H1 (cell line): ENCODE measurements around the gene KLHL5. TPM values are rescaled to one million over a fixed set of nuclear protein-coding genes. Genes with fewer than 3 reads are reported as not detected.

Experiments used
- CTCF ChIA-PET: fragments of 300-600 bp; sonication (Branson Sonifier 250); formaldehyde crosslinking; loops from one replicate; lab custom pipeline; 2021; ENCODE audit not compliant: partially characterized antibody; lab: Charles Lee
- POLR2A ChIA-PET: fragments of 300-600 bp; sonication (Branson Sonifier 250); formaldehyde crosslinking; loops from one replicate; lab custom pipeline; 2021; ENCODE audit warnings: inconsistent platforms; ENCODE audit not compliant: partially characterized antibody; lab: Charles Lee
- DNase-seq, 2 experiments: peaks; one replicate each; pipeline versions ENCODE4 v3.0.0 to v3.0.0-alpha.2; 2010 to 2022; ENCODE audit warnings: low spot score in 2 of 2, low read depth in 1 of 2, mixed read lengths in 1 of 2
- FAIRE-seq: peaks from 2 replicates; lab custom pipeline; 2011; peaks lifted over from hg19 to GRCh38; lab: Jason Lieb, UNC
- H2AFZ ChIP-seq: 2 replicates; pipeline ENCODE4 v1.8.1; 2012; ENCODE audit warnings: low read length, inconsistent platforms
- H2AK5ac ChIP-seq: 2 replicates; pipeline ENCODE4 v1.6.1; 2013; ENCODE audit warnings: low read depth, low read length
- H2BK120ac ChIP-seq: replicated peaks from 2 replicates; pipeline ENCODE3; 2013; ENCODE audit warnings: low read depth, low read length, inconsistent platforms
- H2BK12ac ChIP-seq: 2 replicates; pipeline ENCODE4 v1.6.1; 2013; ENCODE audit warnings: low read depth, low read length
- H2BK15ac ChIP-seq: 2 replicates; pipeline ENCODE4 v1.6.1; 2013; ENCODE audit warnings: low read length
- H2BK20ac ChIP-seq: 2 replicates; pipeline ENCODE4 v1.6.1; 2013; ENCODE audit warnings: low read length
- H2BK5ac ChIP-seq: 2 replicates; pipeline ENCODE4 v1.6.1; 2013; ENCODE audit warnings: low read depth, low read length
- H3K14ac ChIP-seq: 2 replicates; pipeline ENCODE4 v1.6.1; 2013; ENCODE audit warnings: inconsistent platforms; ENCODE audit not compliant: insufficient read length
- H3K18ac ChIP-seq: 2 replicates; pipeline ENCODE4 v1.6.1; 2013; ENCODE audit warnings: low read length; ENCODE audit errors: extremely low read depth
- H3K23ac ChIP-seq: 2 replicates; pipeline ENCODE4 v1.6.1; 2013; ENCODE audit warnings: inconsistent platforms; ENCODE audit not compliant: insufficient read length
- H3K23me2 ChIP-seq: 2 replicates; pipeline ENCODE4 v1.6.1; 2013; ENCODE audit warnings: low read depth, low read length
- H3K27ac ChIP-seq: 2 replicates; pipeline ENCODE4 v1.6.1; 2011; ENCODE audit warnings: low read depth, low read length, inconsistent platforms
- H3K27me3 ChIP-seq, 4 experiments: replicated peaks in 1 of 4; 1 replicate in 1 of 4; 2 replicates in 3 of 4; pipeline versions ENCODE4 v1.6.1 to v1.8.1; 2011 to 2013; ENCODE audit warnings: low read length in 3 of 4, mild to moderate bottlenecking in 3 of 4, inconsistent platforms in 2 of 4, mixed read lengths in 2 of 4, moderate library complexity in 1 of 4; ENCODE audit not compliant: control insufficient read depth in 3 of 4, insufficient read depth in 3 of 4; ENCODE audit errors: extremely low read depth in 1 of 4
- H3K36me3 ChIP-seq, 4 experiments: 2 replicates each; pipeline versions ENCODE4 v1.6.1 to v1.8.1; 2011 to 2013; ENCODE audit warnings: mild to moderate bottlenecking in 4 of 4, low read length in 3 of 4, moderate library complexity in 2 of 4, control low read depth in 1 of 4, inconsistent platforms in 1 of 4; ENCODE audit not compliant: insufficient read depth in 4 of 4, control insufficient read depth in 2 of 4
- H3K4ac ChIP-seq: replicated peaks from 2 replicates; pipeline ENCODE3; 2013; ENCODE audit warnings: low read length, low read depth, mixed read lengths, inconsistent platforms; ENCODE audit not compliant: insufficient read length
- H3K4me1 ChIP-seq, 4 experiments: replicated peaks in 1 of 4; 1 replicate in 1 of 4; 2 replicates in 3 of 4; pipeline versions ENCODE4 v1.6.1 to v1.8.1; 2011 to 2013; ENCODE audit warnings: low read length in 3 of 4, inconsistent platforms in 2 of 4, mixed read lengths in 1 of 4; ENCODE audit not compliant: insufficient read depth in 4 of 4, control insufficient read depth in 3 of 4
- H3K4me2 ChIP-seq, 2 experiments: 2 replicates each; pipeline versions ENCODE4 v1.6.1 to v1.8.1; 2011 to 2013; ENCODE audit warnings: low read depth in 2 of 2, low read length in 2 of 2, control low read depth in 1 of 2, inconsistent platforms in 1 of 2, mild to moderate bottlenecking in 1 of 2; ENCODE audit not compliant: insufficient read depth in 1 of 2
- H3K4me3 ChIP-seq, 4 experiments: fragments of 200-600, 300-600 bp in 1 of 4; sonication (generic), shearing (Covaris generic), sonication (Bioruptor Twin) in 1 of 4; 2 replicates each; pipeline versions ENCODE4 v1.5.1 to v1.8.1; 2011 to 2016; ENCODE audit warnings: low read length in 4 of 4, low read depth in 3 of 4, control low read depth in 2 of 4, inconsistent platforms in 2 of 4, mild to moderate bottlenecking in 2 of 4, mixed read lengths in 1 of 4, moderate library complexity in 1 of 4; ENCODE audit not compliant: insufficient read depth in 2 of 4; ENCODE audit errors: extremely low read depth in 1 of 4
- H3K56ac ChIP-seq: replicated peaks from 2 replicates; pipeline ENCODE3; 2013; ENCODE audit warnings: low read depth, mild to moderate bottlenecking, mixed read lengths, low read length, inconsistent platforms; ENCODE audit not compliant: insufficient read length
- H3K79me1 ChIP-seq: 2 replicates; pipeline ENCODE4 v1.6.1; 2013; ENCODE audit warnings: low read depth, low read length, control low read depth
- H3K79me2 ChIP-seq, 2 experiments: 2 replicates each; pipeline versions ENCODE4 v1.6.1 to v1.8.1; 2012 to 2013; ENCODE audit warnings: low read length in 2 of 2, mild to moderate bottlenecking in 2 of 2, inconsistent platforms in 1 of 2; ENCODE audit not compliant: insufficient read depth in 2 of 2, control insufficient read depth in 1 of 2
- H3K9ac ChIP-seq, 4 experiments: replicated peaks in 1 of 4; 1 replicate in 1 of 4; 2 replicates in 3 of 4; pipeline versions ENCODE4 v1.6.1 to v1.8.1; 2011 to 2013; ENCODE audit warnings: low read depth in 3 of 4, low read length in 3 of 4, control low read depth in 2 of 4, mild to moderate bottlenecking in 2 of 4, moderate library complexity in 2 of 4, inconsistent platforms in 1 of 4; ENCODE audit errors: extremely low read depth in 1 of 4
- H3K9me3 ChIP-seq, 2 experiments: 2 replicates each; pipeline versions ENCODE4 v1.6.1 to v1.8.1; 2012 to 2013; ENCODE audit warnings: mild to moderate bottlenecking in 2 of 2, moderate library complexity in 2 of 2, control low read depth in 1 of 2, inconsistent platforms in 1 of 2, low read depth in 1 of 2, low read length in 1 of 2, mixed read lengths in 1 of 2; ENCODE audit not compliant: insufficient read depth in 2 of 2
- H4K20me1 ChIP-seq, 2 experiments: replicated peaks in 1 of 2; 2 replicates each; pipeline versions ENCODE3 to v1.8.1; 2011 to 2013; ENCODE audit warnings: inconsistent platforms in 2 of 2, low read length in 2 of 2, mild to moderate bottlenecking in 1 of 2; ENCODE audit not compliant: insufficient read depth in 2 of 2, control insufficient read depth in 1 of 2
- H4K5ac ChIP-seq: 2 replicates; pipeline ENCODE4 v1.6.1; 2013; ENCODE audit warnings: low read length, low read depth, mixed read lengths, inconsistent platforms; ENCODE audit not compliant: insufficient read length
- H4K8ac ChIP-seq: 2 replicates; pipeline ENCODE4 v1.8.0; 2013; ENCODE audit warnings: mild to moderate bottlenecking, moderate library complexity, low read length, inconsistent platforms; ENCODE audit not compliant: insufficient read depth; ENCODE audit errors: extremely low read depth
- H4K91ac ChIP-seq: replicated peaks from 2 replicates; pipeline ENCODE3; 2013; ENCODE audit warnings: low read length, mixed read lengths, inconsistent platforms; ENCODE audit not compliant: insufficient read length
- CEBPB ChIP-seq: IDR thresholded peaks from 2 replicates; pipeline ENCODE4 v1.6.1; 2012; ENCODE audit warnings: low read depth, low read length
- WGBS, 2 experiments: shearing (Covaris generic) in 1 of 2; methylation state at CpG; one replicate each; pipeline versions ENCODE4 v1.1.6 to v1.1.7; 2013 to 2015; ENCODE audit warnings: low lambda C conversion rate in 2 of 2, mixed read lengths in 2 of 2, inconsistent platforms in 1 of 2, low coverage in 1 of 2, missing lambda C conversion rate in 1 of 2; ENCODE audit not compliant: insufficient replicate concordance in 2 of 2, insufficient coverage in 1 of 2, insufficient read length in 1 of 2; ENCODE audit errors: extremely low coverage in 1 of 2, missing lambda C conversion rate in 1 of 2; 5-methylcytosine and 5-hydroxymethylcytosine counted together
- polyA plus RNA-seq, 7 experiments: library from polyadenylated mRNA; depleted of rRNA in 3 of 7; stranded (reverse) in 5 of 7; unstranded in 2 of 7; fragments of >200 nt in 5 of 7; fragments of 200-250 nt in 2 of 7; gene quantifications; 1 replicate in 5 of 7; 2 replicates in 1 of 7; 4 replicates in 1 of 7; pipeline versions ENCODE4 v1.2.1 to v1.2.3, GENCODE V29; 2011 to 2013; ENCODE audit warnings: missing spikeins in 2 of 7, mixed read lengths in 2 of 7
- total RNA-seq: library from RNA; stranded (reverse); fragmentation: NEBNext Ultra II Directional; extraction: Animal tissue kit (Norgen Biotek cat#: 25700); gene quantifications from 2 replicates; pipeline ENCODE4 v1.2.1, GENCODE V29; 2021
- TF ChIP-seq, protein P1 (sequence below): IDR thresholded peaks from 2 replicates; pipeline ENCODE4 v1.6.1; 2011; ENCODE audit warnings: low read length, improper control_type of control experiment

KLHL5 gene
- total and polyA plus RNA-seq, 2 of the 8 experiments (the other 6 are each of a cell fraction or from before 2014, with no cell fraction given): 13.0 to 23.6 TPM

- H2BK5ac ChIP-seq: no peak overlapping the region
- H3K27me3 ChIP-seq: no peaks in the 10 kb centered on the region
- H3K4me1 ChIP-seq: no peaks in the 10 kb centered on the region
- H3K23ac ChIP-seq: no peak overlapping the region
- no peaks in the 10 kb centered on the region for H3K36me3 ChIP-seq
- no peak overlapping the region for H4K8ac ChIP-seq
- TF ChIP-seq CEBPB: 0 out of 2 replicates have a peak, but pooled peaks have one; percentile 5
- TF ChIP-seq, protein P1, sequence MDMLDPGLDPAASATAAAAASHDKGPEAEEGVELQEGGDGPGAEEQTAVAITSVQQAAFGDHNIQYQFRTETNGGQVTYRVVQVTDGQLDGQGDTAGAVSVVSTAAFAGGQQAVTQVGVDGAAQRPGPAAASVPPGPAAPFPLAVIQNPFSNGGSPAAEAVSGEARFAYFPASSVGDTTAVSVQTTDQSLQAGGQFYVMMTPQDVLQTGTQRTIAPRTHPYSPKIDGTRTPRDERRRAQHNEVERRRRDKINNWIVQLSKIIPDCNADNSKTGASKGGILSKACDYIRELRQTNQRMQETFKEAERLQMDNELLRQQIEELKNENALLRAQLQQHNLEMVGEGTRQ: no peak
- TF ChIP-seq, all 59 proteins: peak for 1
- H2BK20ac ChIP-seq: no peak overlapping the region
- no peak overlapping the region for H2BK120ac ChIP-seq
- no peak for FAIRE-seq
- H4K5ac ChIP-seq: no peak overlapping the region
- WGBS, 2 experiments: 85% methylated on average over 2 of the region's 2 CpGs; no CpG with 5 or more reads in 1 of the 2 experiments
- ChIA-PET CTCF (interaction anchor here (0.6 to 1.4 kb wide), 3 partner anchors 9 to 1220 kb away, joined by 3 to 4 read pairs (median 3); no protein-coding TSS in a partner anchor), POLR2A (no interaction called here)
- no peak overlapping the region for H3K4ac ChIP-seq
- H2BK15ac ChIP-seq: no peak overlapping the region
- no peak overlapping the region for H3K9ac ChIP-seq
- H3K27ac ChIP-seq: no peak overlapping the region
- H3K23me2 ChIP-seq: no peaks in the 10 kb centered on the region
- no peak overlapping the region for H2AK5ac ChIP-seq
- H4K20me1 ChIP-seq: no peaks in the 10 kb centered on the region
- H2AFZ ChIP-seq: no peak overlapping the region
- no peak overlapping the region for H3K4me2 ChIP-seq
- H3K9me3 ChIP-seq: no peaks in the 10 kb centered on the region
- H3K14ac ChIP-seq: no peak overlapping the region
- H3K4me3 ChIP-seq: no peak overlapping the region
- no peak overlapping the region for H2BK12ac ChIP-seq
- no peak overlapping the region for H4K91ac ChIP-seq
- H3K79me1 ChIP-seq: no peaks in the 10 kb centered on the region
- H3K79me2 ChIP-seq: no peaks in the 10 kb centered on the region
- no peak overlapping the region for H3K18ac ChIP-seq
- no peak for DNase-seq
- no peak overlapping the region for H3K56ac ChIP-seq
Observed at GRCh38 chr4:39014028-39014427, 48.0 kb upstream of the KLHL5 start.
